Measurements from ENCODE around the gene NMRAL1.

The NMRAL1 gene

DNA sequence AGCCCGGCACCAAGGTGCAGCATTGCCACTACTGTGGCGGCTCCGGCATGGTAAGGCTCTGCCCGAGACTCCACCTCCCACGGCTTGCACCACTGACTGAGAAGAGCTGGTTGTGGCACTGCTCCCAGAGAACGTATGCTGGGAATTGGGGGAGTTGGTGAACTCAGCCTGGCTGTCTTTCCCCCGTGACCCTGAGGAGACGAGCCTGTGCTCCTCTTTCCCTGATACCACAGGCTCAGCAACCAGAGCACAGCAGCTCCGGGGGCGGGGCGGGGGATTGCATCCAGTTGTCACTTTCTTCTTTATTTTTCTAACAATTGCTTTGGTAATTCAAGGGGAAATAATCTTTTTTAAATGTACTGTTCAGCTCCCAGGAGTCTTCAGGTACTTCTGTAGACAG is 32.1 kb downstream of the NMRAL1 start:
- H3K9ac ChIP-seq (ENCODE audit: low read length) = no peak overlapping the region
- no peak overlapping the region for H3K4me3 ChIP-seq (ENCODE audit: low read length)

DNA sequence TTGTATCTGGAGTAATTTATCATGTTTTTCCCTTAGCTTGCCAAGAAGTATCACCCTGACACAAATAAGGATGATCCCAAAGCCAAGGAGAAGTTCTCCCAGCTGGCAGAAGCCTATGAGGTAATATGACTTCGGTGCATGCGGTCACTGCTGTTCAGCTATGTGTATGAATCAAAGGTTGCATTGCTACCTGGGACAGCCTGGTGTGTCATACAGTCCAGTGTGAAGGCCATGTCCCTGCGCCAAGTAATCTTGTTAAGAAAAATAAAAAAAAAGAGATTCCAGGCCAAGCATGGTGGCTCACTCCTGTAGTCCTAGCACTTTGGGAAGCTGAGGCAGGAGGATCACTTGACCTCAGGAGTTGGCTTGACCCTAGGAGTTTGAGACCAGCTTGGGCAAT is 37.1 kb downstream of the NMRAL1 start:
- no peaks in the 10 kb centered on the region for H3K27me3 ChIP-seq (ENCODE audit: low read depth, low read length)
- no peak overlapping the region for H3K4me3 ChIP-seq (ENCODE audit: low read length)
- no peaks in the 10 kb centered on the region for H3K9me3 ChIP-seq (ENCODE audit: insufficient read depth, low read length)
- H3K9ac ChIP-seq (ENCODE audit: low read length) = no peak overlapping the region
- no peak overlapping the region for H3K27ac ChIP-seq (ENCODE audit: low read length)
- H3K4me1 ChIP-seq (ENCODE audit: low read length) = no peaks in the 10 kb centered on the region
- H2AFZ ChIP-seq (ENCODE audit: low read depth, low read length) = no peak overlapping the region
- H3K79me2 ChIP-seq (ENCODE audit: low read length) = peaks cover 23% of the 10 kb centered on the region
- no peaks in the 10 kb centered on the region for H4K20me1 ChIP-seq (ENCODE audit: insufficient read depth, low read length)
- no peak for TF ChIP-seq EZH2phosphoT487 (IDR thresholded peaks at IDR 0.05; ENCODE audit: low read depth)
- TF ChIP-seq CTCF (IDR thresholded peaks at IDR 0.05; ENCODE audit: low read depth, low read length) = no peak
- no peak overlapping the region for H3K4me2 ChIP-seq (ENCODE audit: low read length)
- H3K36me3 ChIP-seq (replicated peaks; ENCODE audit: low read depth, low read length) = peaks cover 49% of the 10 kb centered on the region

More for the DNA sequence above, 32.1 kb downstream of the NMRAL1 start:
- Histone ChIP-seq H3K27me3 (ENCODE audit: low read depth, low read length) (no peaks in the 10 kb centered on the region), H3K27ac (ENCODE audit: low read length) (no peak overlapping the region), H3K79me2 (ENCODE audit: low read length) (no peaks in the 10 kb centered on the region), H2AFZ (ENCODE audit: low read depth, low read length) (no peak overlapping the region), H3K9me3 (ENCODE audit: insufficient read depth, low read length) (no peaks in the 10 kb centered on the region), H3K36me3 (replicated peaks; ENCODE audit: low read depth, low read length) (peaks cover 50% of the 10 kb centered on the region), H3K4me2 (ENCODE audit: low read length) (no peak overlapping the region), H3K4me1 (ENCODE audit: low read length) (no peaks in the 10 kb centered on the region), H4K20me1 (ENCODE audit: insufficient read depth, low read length) (no peaks in the 10 kb centered on the region)
- no peak for TF ChIP-seq CTCF (IDR thresholded peaks at IDR 0.05; ENCODE audit: low read depth, low read length)
- no peak for TF ChIP-seq EZH2phosphoT487 (IDR thresholded peaks at IDR 0.05; ENCODE audit: low read depth)

DNA sequence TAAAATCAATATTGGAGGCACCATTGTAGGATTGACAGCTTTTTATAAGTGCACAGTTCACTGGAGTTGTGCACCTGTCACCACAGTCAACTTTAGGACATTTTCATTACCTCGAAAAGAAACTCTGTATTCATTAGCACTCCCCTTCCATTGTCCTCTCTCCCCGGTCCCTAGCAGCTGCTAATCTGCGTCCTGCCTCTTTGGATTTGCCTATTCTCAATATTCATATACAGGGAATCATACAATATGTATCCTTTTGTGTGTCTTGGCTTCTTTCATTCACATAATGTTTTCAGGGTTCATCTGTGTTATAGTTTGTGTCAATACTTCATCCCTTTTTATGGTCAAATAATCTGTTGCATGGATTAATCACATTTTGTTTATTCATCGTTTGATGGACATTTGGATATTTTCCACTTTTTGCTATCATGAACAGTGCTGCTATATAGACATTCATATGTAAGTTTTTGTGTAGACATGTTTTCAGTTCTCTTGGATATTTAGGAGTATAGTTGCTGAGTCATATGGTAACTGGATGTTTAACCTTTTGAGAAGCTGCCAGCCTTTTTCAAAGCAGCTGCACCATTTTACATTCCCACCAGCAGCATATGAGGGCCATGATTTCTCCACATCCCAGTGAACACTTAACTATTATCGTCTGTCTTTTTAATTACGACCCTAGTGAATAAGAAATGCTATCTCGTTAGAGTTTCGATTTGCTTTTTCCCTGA is 38.9 kb downstream of the NMRAL1 start:
- Histone ChIP-seq H3K4me2 (ENCODE audit: low read length) (no peak overlapping the region), H3K27me3 (ENCODE audit: low read depth, low read length) (no peaks in the 10 kb centered on the region), H3K36me3 (replicated peaks; ENCODE audit: low read depth, low read length) (peaks cover 38% of the 10 kb centered on the region), H3K4me1 (ENCODE audit: low read length) (no peaks in the 10 kb centered on the region), H4K20me1 (ENCODE audit: insufficient read depth, low read length) (no peaks in the 10 kb centered on the region), H3K79me2 (ENCODE audit: low read length) (peaks cover 31% of the 10 kb centered on the region), H2AFZ (ENCODE audit: low read depth, low read length) (no peak overlapping the region), H3K9ac (ENCODE audit: low read length) (no peak overlapping the region), H3K4me3 (ENCODE audit: low read length) (no peak overlapping the region), H3K27ac (ENCODE audit: low read length) (no peak overlapping the region), H3K9me3 (ENCODE audit: insufficient read depth, low read length) (no peaks in the 10 kb centered on the region)
- TF ChIP-seq CTCF (IDR thresholded peaks at IDR 0.05; ENCODE audit: low read depth, low read length) (no peak), EZH2phosphoT487 (IDR thresholded peaks at IDR 0.05; ENCODE audit: low read depth) (no peak)

DNA sequence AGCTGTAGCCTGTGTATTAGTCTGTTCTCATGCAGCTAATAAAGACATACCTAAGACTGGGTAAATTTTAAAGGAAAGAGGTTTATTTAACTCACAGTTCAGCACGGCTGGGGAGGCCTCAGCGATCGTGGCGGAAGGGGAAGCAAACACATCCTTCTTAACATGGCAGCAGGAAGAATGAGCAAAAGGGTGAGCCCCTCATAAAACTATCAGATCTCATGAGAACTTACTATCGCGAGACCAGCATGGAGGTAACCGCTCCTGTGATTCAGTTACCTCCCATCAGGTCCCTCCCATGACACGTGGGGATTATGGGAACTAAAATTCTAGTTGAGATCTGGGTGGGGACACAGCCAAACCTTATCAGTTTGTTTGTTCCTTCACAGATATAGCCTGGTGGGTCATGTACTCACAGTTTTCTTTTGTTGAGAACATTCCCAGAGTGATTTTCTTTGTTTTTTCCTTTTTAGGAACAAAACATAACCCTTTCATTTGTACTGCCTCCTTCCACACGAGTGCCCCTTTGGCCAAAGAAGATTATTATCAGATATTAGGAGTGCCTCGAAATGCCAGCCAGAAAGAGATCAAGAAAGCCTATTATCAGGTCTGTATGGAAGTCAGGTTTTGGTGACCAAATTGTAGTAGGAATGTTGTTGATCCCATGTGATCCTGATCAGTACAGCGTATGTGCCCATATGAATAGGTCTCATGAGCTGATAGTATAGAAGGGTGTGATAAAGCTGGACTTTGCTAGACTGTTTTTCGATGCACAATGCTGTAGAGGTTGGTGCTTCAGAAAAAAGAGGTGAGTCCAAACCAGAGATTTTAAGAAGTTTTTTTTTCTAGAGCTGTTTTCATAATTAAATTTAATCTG is 40.3 kb downstream of the NMRAL1 start:
- Histone ChIP-seq H3K27me3 (ENCODE audit: low read depth, low read length) (no peaks in the 10 kb centered on the region), H3K9me3 (ENCODE audit: insufficient read depth, low read length) (no peaks in the 10 kb centered on the region), H2AFZ (ENCODE audit: low read depth, low read length) (no peak overlapping the region), H3K4me2 (ENCODE audit: low read length) (no peak overlapping the region), H3K36me3 (replicated peaks; ENCODE audit: low read depth, low read length) (peaks cover 33% of the 10 kb centered on the region), H3K79me2 (ENCODE audit: low read length) (peaks cover 44% of the 10 kb centered on the region), H3K27ac (ENCODE audit: low read length) (no peak overlapping the region), H4K20me1 (ENCODE audit: insufficient read depth, low read length) (no peaks in the 10 kb centered on the region), H3K9ac (ENCODE audit: low read length) (no peak overlapping the region), H3K4me3 (ENCODE audit: low read length) (no peak overlapping the region), H3K4me1 (ENCODE audit: low read length) (no peaks in the 10 kb centered on the region)
- TF ChIP-seq CTCF (IDR thresholded peaks at IDR 0.05; ENCODE audit: low read depth, low read length) (no peak), EZH2phosphoT487 (IDR thresholded peaks at IDR 0.05; ENCODE audit: low read depth) (no peak)

All from OCI-LY3 (cell line).